Keratinocyte (primary cell): ENCODE results near the gene PRKAA2. TPM values are rescaled to one million over a fixed set of nuclear protein-coding genes. Genes with fewer than 3 reads are reported as not detected.

ENCODE experiments used
- DNase-seq: peaks from one replicate; pipeline ENCODE4 v3.0.0-alpha.2; 2011; ENCODE audit warnings: low read depth, missing footprints, low spot score
- FAIRE-seq: peaks from 2 replicates; lab custom pipeline; 2011; peaks lifted over from hg19 to GRCh38; lab: Jason Lieb, UNC
- H2AFZ ChIP-seq: 2 replicates; pipeline ENCODE4 v1.6.0; 2012; ENCODE audit warnings: low read length, control low read depth, inconsistent platforms; ENCODE audit not compliant: control insufficient read depth
- H3K27ac ChIP-seq: 2 replicates; pipeline ENCODE4 v1.5.1; 2011; ENCODE audit warnings: low read length; ENCODE audit not compliant: control insufficient read depth, insufficient read depth
- H3K27me3 ChIP-seq: 3 replicates; pipeline ENCODE4 v1.6.0; 2011; ENCODE audit warnings: low read length; ENCODE audit not compliant: control insufficient read depth, insufficient read depth; ENCODE audit errors: extremely low read depth
- H3K36me3 ChIP-seq, 2 experiments: 2 replicates in 1 of 2; 3 replicates in 1 of 2; pipeline ENCODE4 v1.5.1; 2011; ENCODE audit warnings: low read length in 2 of 2, mild to moderate bottlenecking in 1 of 2; ENCODE audit not compliant: control insufficient read depth in 2 of 2, insufficient read depth in 2 of 2; ENCODE audit errors: extremely low read depth in 1 of 2
- H3K4me1 ChIP-seq: 3 replicates; pipeline ENCODE4 v1.5.1; 2011; ENCODE audit warnings: low read length; ENCODE audit not compliant: control insufficient read depth, insufficient read depth; ENCODE audit errors: extremely low read depth
- H3K4me2 ChIP-seq: 3 replicates; pipeline ENCODE4 v1.6.0; 2011; ENCODE audit warnings: low read depth, low read length; ENCODE audit not compliant: control insufficient read depth, insufficient read depth; ENCODE audit errors: extremely low read depth
- H3K4me3 ChIP-seq, 3 experiments: fragments of 200-600 bp in 1 of 3; sonication (generic) in 1 of 3; 2 replicates in 2 of 3; 3 replicates in 1 of 3; pipeline ENCODE4 v1.5.1; 2011 to 2016; ENCODE audit warnings: low read length in 3 of 3, mild to moderate bottlenecking in 3 of 3, control low read depth in 2 of 3, inconsistent platforms in 1 of 3, low read depth in 1 of 3, mixed read lengths in 1 of 3, mixed run types in 1 of 3, moderate library complexity in 1 of 3; ENCODE audit not compliant: control insufficient read depth in 2 of 3, insufficient read depth in 2 of 3; ENCODE audit errors: extremely low read depth in 1 of 3
- H3K79me2 ChIP-seq: 2 replicates; pipeline ENCODE4 v1.6.0; 2012; ENCODE audit warnings: low read length; ENCODE audit not compliant: control insufficient read depth, insufficient read depth
- H3K9ac ChIP-seq: 3 replicates; pipeline ENCODE4 v1.6.0; 2011; ENCODE audit warnings: low read length; ENCODE audit not compliant: control insufficient read depth, insufficient read depth; ENCODE audit errors: extremely low read depth
- H3K9me1 ChIP-seq: 3 replicates; pipeline ENCODE4 v1.6.0; 2011; ENCODE audit warnings: low read length; ENCODE audit not compliant: control insufficient read depth, insufficient read depth; ENCODE audit errors: extremely low read depth
- H3K9me3 ChIP-seq: 2 replicates; pipeline ENCODE4 v1.5.1; 2012; ENCODE audit warnings: low read depth, low read length; ENCODE audit not compliant: control insufficient read depth
- H4K20me1 ChIP-seq: 3 replicates; pipeline ENCODE4 v1.6.0; 2011; ENCODE audit warnings: low read length; ENCODE audit not compliant: control insufficient read depth, insufficient read depth; ENCODE audit errors: extremely low read depth
- CTCF ChIP-seq, 3 experiments: IDR thresholded peaks in 1 of 3; conservative IDR thresholded peaks in 1 of 3; optimal IDR thresholded peaks in 1 of 3; 2 replicates in 2 of 3; 3 replicates in 1 of 3; pipeline versions ENCODE3 to v1.5.1; 2011; ENCODE audit warnings: low read length in 3 of 3, mild to moderate bottlenecking in 3 of 3, moderate library complexity in 2 of 3, control low read depth in 1 of 3, inconsistent platforms in 1 of 3; ENCODE audit not compliant: insufficient read depth in 2 of 3; ENCODE audit errors: extremely low read depth in 1 of 3
- EZH2 ChIP-seq: IDR thresholded peaks from one replicate; pipeline ENCODE4 v1.6.1; 2012; ENCODE audit warnings: inconsistent platforms, mild to moderate bottlenecking, low read length, moderate library complexity
- dilution Hi-C: fragments of 300-500 bp; cut with MboI; formaldehyde crosslinking; loops from one replicate; pipeline ENCODE4 v1.7.0; 2020; ENCODE audit warnings: low sequenced_read_pairs; ENCODE audit not compliant: extremely low pct_ligation_motif_present
- polyA plus RNA-seq, 5 experiments: library from polyadenylated mRNA; depleted of rRNA in 3 of 5; stranded (reverse) in 3 of 5; stranded (forward) in 1 of 5; unstranded in 1 of 5; fragments of >200 nt; gene quantifications; 1 replicate in 1 of 5; 2 replicates in 3 of 5; 3 replicates in 1 of 5; pipeline versions ENCODE4 v1.2.1 to v1.2.3, GENCODE V29; 2011 to 2012; ENCODE audit warnings: missing spikeins in 2 of 5, low read depth in 1 of 5, low replicate concordance in 1 of 5

Gene PRKAA2
- polyA plus RNA-seq, 1 donor (not counting 4 experiments of a cell fraction or from before 2014, with no cell fraction given) = 0.21 TPM

- no peaks in the 10 kb centered on the region for H3K27me3 ChIP-seq
- H3K27ac ChIP-seq = no peak overlapping the region
- no peaks in the 10 kb centered on the region for H3K4me1 ChIP-seq
- no peak overlapping the region for H3K4me2 ChIP-seq
- no peak for TF ChIP-seq CTCF (optimal IDR thresholded peaks at IDR 0.05 in 1 of 3, IDR thresholded peaks at IDR 0.05 in 1 of 3, conservative IDR thresholded peaks at IDR 0.05 in 1 of 3; ENCODE audit: extremely low read depth in 1 of 3, insufficient read depth in 2 of 3, low read length in 3 of 3)
- TF ChIP-seq EZH2 = no peak
- no peaks in the 10 kb centered on the region for H3K36me3 ChIP-seq
- no peaks in the 10 kb centered on the region for H3K9me3 ChIP-seq
- DNase-seq = no peak
- no peak overlapping the region for H3K9ac ChIP-seq
- no peaks in the 10 kb centered on the region for H3K9me1 ChIP-seq
- H3K4me3 ChIP-seq = no peak overlapping the region
- no peak overlapping the region for H2AFZ ChIP-seq
- dilution Hi-C loops = no loop called here
- no peaks in the 10 kb centered on the region for H4K20me1 ChIP-seq
- no peaks in the 10 kb centered on the region for H3K79me2 ChIP-seq
- FAIRE-seq = no peak
Measured at GRCh38 chr1:56745231-56745630, 100.1 kb downstream of the PRKAA2 start.

DNA sequence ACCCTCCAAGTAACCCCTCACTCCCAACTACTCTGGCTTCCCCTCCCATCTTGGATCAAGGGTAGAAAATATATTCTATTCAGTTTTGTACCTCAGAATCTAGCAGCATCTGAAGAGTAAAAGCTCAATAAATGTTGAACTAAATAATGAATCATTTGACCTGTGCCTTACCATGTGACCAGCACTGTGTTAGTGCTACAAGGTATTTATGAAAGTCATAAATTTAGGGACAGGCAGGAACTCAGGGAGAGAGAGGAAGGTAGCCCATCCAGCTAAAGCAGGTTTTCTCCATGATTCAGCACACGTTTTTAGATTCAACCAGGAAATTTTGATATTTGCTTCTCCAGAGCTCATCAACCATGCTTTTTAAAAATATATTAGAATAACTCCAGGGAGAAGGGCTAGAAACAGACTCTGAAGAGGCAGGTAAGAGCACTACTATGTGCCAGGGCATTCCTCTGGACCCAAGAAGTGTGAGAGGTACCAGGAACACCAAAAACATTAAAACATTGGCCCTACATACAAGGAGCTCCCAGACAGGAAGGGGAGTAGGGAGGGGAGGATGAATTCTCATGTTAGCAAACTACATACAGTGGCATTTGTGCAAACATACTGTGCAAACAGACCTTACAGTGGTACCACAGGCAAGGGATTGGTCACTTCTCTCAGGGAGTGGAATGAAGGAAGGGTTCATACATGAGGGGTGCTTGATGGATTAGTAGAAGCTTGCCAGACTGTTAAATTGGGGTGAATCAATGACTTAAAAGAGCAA is 109.8 kb downstream of the PRKAA2 start:
- TF ChIP-seq EZH2 (no peak), CTCF (optimal IDR thresholded peaks at IDR 0.05 in 1 of 3, IDR thresholded peaks at IDR 0.05 in 1 of 3, conservative IDR thresholded peaks at IDR 0.05 in 1 of 3; ENCODE audit: extremely low read depth in 1 of 3, insufficient read depth in 2 of 3, low read length in 3 of 3) (no peak)
- dilution Hi-C loops = no loop called here
- H3K9me1 ChIP-seq = no peaks in the 10 kb centered on the region
- DNase-seq = no peak
- no peak overlapping the region for H3K9ac ChIP-seq
- H3K27me3 ChIP-seq = peaks cover 3% of the 10 kb centered on the region
- H3K9me3 ChIP-seq = no peaks in the 10 kb centered on the region
- H3K4me2 ChIP-seq = no peak overlapping the region
- no peak overlapping the region for H2AFZ ChIP-seq
- no peaks in the 10 kb centered on the region for H3K4me1 ChIP-seq
- no peaks in the 10 kb centered on the region for H3K79me2 ChIP-seq
- H3K4me3 ChIP-seq = no peak overlapping the region
- no peaks in the 10 kb centered on the region for H4K20me1 ChIP-seq
- FAIRE-seq = no peak
- H3K36me3 ChIP-seq = no peaks in the 10 kb centered on the region
- H3K27ac ChIP-seq = no peak overlapping the region
